ENCODE measurements around the gene RPTOR.

RPTOR gene

GRCh38 chr17:80997424-80998117 lies 452.9 kb downstream of the RPTOR start:
- TF ChIP-seq CTCF (IDR thresholded peaks at IDR 0.05; ENCODE audit: low read depth, low read length) = no peak
- H3K4me3 ChIP-seq (ENCODE audit: low read depth, low read length) = no peak overlapping the region

DNA sequence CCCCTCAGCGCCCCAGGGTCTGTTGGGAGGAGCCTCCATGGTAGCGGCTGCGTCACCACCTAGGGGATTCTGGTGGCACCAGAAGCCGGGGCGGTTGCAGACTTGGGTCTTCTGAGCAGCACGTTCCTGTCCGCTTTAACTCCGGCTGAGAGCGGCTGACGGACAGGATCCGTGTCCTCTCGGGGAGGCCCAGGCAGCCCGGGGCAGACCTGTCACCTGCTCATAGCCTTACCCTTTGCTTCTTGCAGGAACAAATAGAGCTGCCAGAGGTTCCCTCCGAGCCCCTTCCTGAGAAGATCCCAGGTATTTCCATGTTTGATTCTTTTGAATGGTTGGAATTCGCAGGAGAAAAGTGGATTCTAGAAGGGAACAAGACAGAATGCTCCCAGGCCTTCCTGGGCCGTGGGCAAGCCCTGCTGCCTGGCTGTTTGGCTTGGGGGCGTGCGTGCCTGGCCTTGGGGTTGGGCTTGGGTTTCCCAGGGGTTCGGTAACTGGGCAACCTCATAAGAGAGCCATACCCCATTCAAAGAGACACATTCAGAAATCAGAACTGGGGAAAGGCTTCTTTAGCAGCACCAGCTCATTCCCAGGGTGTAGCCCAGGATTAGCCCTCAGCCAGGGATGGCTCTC lies 453.6 kb downstream of the RPTOR start:
- no peak overlapping the region for H3K4me3 ChIP-seq (ENCODE audit: low read depth, low read length)
- TF ChIP-seq CTCF (IDR thresholded peaks at IDR 0.05; ENCODE audit: low read depth, low read length) = no peak

- TF ChIP-seq CTCF (IDR thresholded peaks at IDR 0.05; ENCODE audit: low read depth, low read length) = no peak
- no peak overlapping the region for H3K4me3 ChIP-seq (ENCODE audit: low read depth, low read length)
These were observed 454.3 kb downstream of the RPTOR start for GRCh38 chr17:80998748-80999535.

GRCh38 chr17:80999536-81000333 lies 455.1 kb downstream of the RPTOR start:
- H3K4me3 ChIP-seq (ENCODE audit: low read depth, low read length) = no peak overlapping the region
- no peak for TF ChIP-seq CTCF (IDR thresholded peaks at IDR 0.05; ENCODE audit: low read depth, low read length)

GRCh38 chr17:81000334-81000630 lies 455.6 kb downstream of the RPTOR start:
- H3K4me3 ChIP-seq (ENCODE audit: low read depth, low read length) = no peak overlapping the region
- no peak for TF ChIP-seq CTCF (IDR thresholded peaks at IDR 0.05; ENCODE audit: low read depth, low read length)

GRCh38 chr17:81000631-81001357 lies 456.2 kb downstream of the RPTOR start:
- no peak overlapping the region for H3K4me3 ChIP-seq (ENCODE audit: low read depth, low read length)
- no peak for TF ChIP-seq CTCF (IDR thresholded peaks at IDR 0.05; ENCODE audit: low read depth, low read length)
